ENCODE measurements around the gene ATAD2B. TPM values are rescaled to one million over a fixed set of nuclear protein-coding genes. Genes with fewer than 3 reads are reported as not detected.

ATAD2B gene
- total and polyA plus RNA-seq, 2 of the 8 experiments (the other 6 are each of a cell fraction or from before 2014, with no cell fraction given), result 3.4 to 16.1 TPM

- no peak overlapping the region for H3K9ac ChIP-seq (replicated peaks in 1 of 4; ENCODE audit: extremely low read depth in 1 of 4, low read depth in 3 of 4, low read length in 3 of 4)
- H3K23ac ChIP-seq (ENCODE audit: insufficient read length), result no peak overlapping the region
- H2BK120ac ChIP-seq (replicated peaks; ENCODE audit: low read depth, low read length), result no peak overlapping the region
- TF ChIP-seq SIN3A (conservative IDR thresholded peaks at IDR 0.05 in 1 of 2, IDR thresholded peaks at IDR 0.05 in 1 of 2; ENCODE audit: low read depth in 1 of 2, low read length in 2 of 2) (no peak), SRF (IDR thresholded peaks at IDR 0.05; ENCODE audit: low read depth, low read length) (no peak), ZNF274 (IDR thresholded peaks at IDR 0.05; ENCODE audit: borderline replicate concordance, extremely low read depth, low read length) (no peak), EGR1 (IDR thresholded peaks at IDR 0.05; ENCODE audit: borderline replicate concordance, low read depth, low read length) (no peak), SUZ12 (IDR thresholded peaks at IDR 0.05; ENCODE audit: low read length) (no peak), CEBPB (IDR thresholded peaks at IDR 0.05; ENCODE audit: low read depth, low read length) (no peak), MAX (IDR thresholded peaks at IDR 0.05) (no peak)
- H3K4ac ChIP-seq (replicated peaks; ENCODE audit: insufficient read length, low read depth, low read length), result no peak overlapping the region
- no peak overlapping the region for H3K18ac ChIP-seq (ENCODE audit: extremely low read depth, low read length)
- H2BK12ac ChIP-seq (ENCODE audit: low read depth, low read length), result no peak overlapping the region
- no peak overlapping the region for H4K91ac ChIP-seq (replicated peaks; ENCODE audit: insufficient read length, low read length)
- no peaks in the 10 kb centered on the region for H4K20me1 ChIP-seq (replicated peaks in 1 of 2; ENCODE audit: control insufficient read depth in 1 of 2, insufficient read depth in 2 of 2, low read length in 2 of 2)
- no peaks in the 10 kb centered on the region for H3K79me2 ChIP-seq (ENCODE audit: control insufficient read depth in 1 of 2, insufficient read depth in 2 of 2, low read length in 2 of 2)
- no peaks in the 10 kb centered on the region for H3K23me2 ChIP-seq (ENCODE audit: low read depth, low read length)
- H3K27me3 ChIP-seq (replicated peaks in 1 of 4; ENCODE audit: control insufficient read depth in 3 of 4, extremely low read depth in 1 of 4, insufficient read depth in 3 of 4, low read length in 3 of 4), result no peaks in the 10 kb centered on the region
- no peak overlapping the region for H3K27ac ChIP-seq (ENCODE audit: low read depth, low read length)
- no peak overlapping the region for H2BK15ac ChIP-seq (ENCODE audit: low read length)
- H2AK5ac ChIP-seq (ENCODE audit: low read depth, low read length), result no peak overlapping the region
- no peak overlapping the region for H3K4me3 ChIP-seq (ENCODE audit: extremely low read depth in 1 of 4, insufficient read depth in 2 of 4, low read depth in 3 of 4, low read length in 4 of 4)
- no peaks in the 10 kb centered on the region for H3K4me1 ChIP-seq (replicated peaks in 1 of 4; ENCODE audit: control insufficient read depth in 3 of 4, insufficient read depth in 4 of 4, low read length in 3 of 4)
- 75% methylated on average over 2 of the region's 2 CpGs; no CpG with 5 or more reads in 1 of the 2 experiments for WGBS, 2 experiments (ENCODE audit: extremely low coverage in 1 of 2, insufficient coverage in 1 of 2, insufficient read length in 1 of 2, insufficient replicate concordance in 2 of 2, low coverage in 1 of 2, low lambda C conversion rate in 2 of 2, missing lambda C conversion rate in 1 of 2)
- ChIA-PET POLR2A (ENCODE audit: partially characterized antibody) (no interaction called here), CTCF (ENCODE audit: partially characterized antibody) (interaction anchor here (0.6 to 2.4 kb wide), 3 partner anchors 37 to 97 kb away, joined by 3 to 12 read pairs (median 4); no protein-coding TSS in a partner anchor)
- FAIRE-seq, result no peak
- H3K56ac ChIP-seq (replicated peaks; ENCODE audit: insufficient read length, low read depth, low read length), result no peak overlapping the region
- H2AFZ ChIP-seq (ENCODE audit: low read length), result no peak overlapping the region
- no peak overlapping the region for H3K4me2 ChIP-seq (ENCODE audit: insufficient read depth in 1 of 2, low read depth in 2 of 2, low read length in 2 of 2)
- DNase-seq (ENCODE audit: low read depth in 1 of 2, low spot score in 2 of 2), result no peak
- H3K79me1 ChIP-seq (ENCODE audit: low read depth, low read length), result no peaks in the 10 kb centered on the region; the same call in 1 of the 2 replicates
- no peaks in the 10 kb centered on the region for H3K9me3 ChIP-seq (ENCODE audit: insufficient read depth in 2 of 2, low read depth in 1 of 2, low read length in 1 of 2)
- no peak overlapping the region for H3K14ac ChIP-seq (ENCODE audit: insufficient read length)
- H2BK5ac ChIP-seq (ENCODE audit: low read depth, low read length), result no peak overlapping the region
- no peak overlapping the region for H4K5ac ChIP-seq (ENCODE audit: insufficient read length, low read depth, low read length)
- no peak overlapping the region for H4K8ac ChIP-seq (ENCODE audit: extremely low read depth, insufficient read depth, low read length)
- H2BK20ac ChIP-seq (ENCODE audit: low read length), result no peak overlapping the region
- no peaks in the 10 kb centered on the region for H3K36me3 ChIP-seq (ENCODE audit: control insufficient read depth in 2 of 4, insufficient read depth in 4 of 4, low read length in 3 of 4)
These were observed 205.5 kb downstream of the ATAD2B start for GRCh38 chr2:23721454-23721826.

Measured in H1 (cell line).